ENCODE data around the gene CSRP3. TPM values are rescaled to one million over a fixed set of nuclear protein-coding genes. Genes with fewer than 3 reads are reported as not detected.

Gene CSRP3
- not detected in 2 replicates for total RNA-seq

GRCh38 chr11:19201737-19202605, at the start of gene CSRP3:
CSRP3 (minus strand) TSS chr11:19201983; CDS start chr11:19192448, 9,535 bp downstream.

GRCh38 chr11:19240420-19241259, 38.9 kb upstream of the CSRP3 start, which contains the start of gene E2F8:
E2F8 (minus strand) TSS chr11:19240945; CDS start chr11:19240121, 824 bp downstream.

Other genes starting within 250 kb of the CSRP3 start
- not detected in 2 replicates for gene MRGPRX2, start 141.3 kb downstream of the CSRP3 start, total RNA-seq
- 18.8 and 18.9 TPM in 2 replicates for gene ZDHHC13, start 84.8 kb downstream of the CSRP3 start, total RNA-seq
- 0.26 and 0.33 TPM in 2 replicates for gene E2F8, start 39.0 kb upstream of the CSRP3 start, total RNA-seq